DOHH2 (cell line): ENCODE measurements around the gene CCDC34.

Experiments
- H3F3A ChIP-seq: fragments of 200-600 bp; sonication (generic), shearing (Covaris generic); 2 replicates; pipeline ENCODE4 v1.6.0; 2016; ENCODE audit warnings: antibody characterized with exemption, mild to moderate bottlenecking; ENCODE audit not compliant: control insufficient read depth, insufficient read depth
- H3K27ac ChIP-seq: fragments of 200-600 bp; sonication (generic); 2 replicates; pipeline ENCODE4 v1.5.1; 2014; ENCODE audit warnings: low read depth, mild to moderate bottlenecking, low read length, moderate library complexity
- H3K27me3 ChIP-seq: fragments of 200-600 bp; sonication (generic); 2 replicates; pipeline ENCODE4 v1.6.1; 2014; ENCODE audit warnings: mild to moderate bottlenecking, low read length, mixed read lengths; ENCODE audit not compliant: control insufficient read depth
- H3K36me3 ChIP-seq: fragments of 200-600 bp; sonication (generic); 2 replicates; pipeline ENCODE4 v1.6.1; 2014; ENCODE audit warnings: mild to moderate bottlenecking, low read length, moderate library complexity, mixed read lengths; ENCODE audit not compliant: control insufficient read depth
- H3K4me1 ChIP-seq: fragments of 200-600 bp; sonication (generic); 2 replicates; pipeline ENCODE4 v1.6.1; 2014; ENCODE audit warnings: mild to moderate bottlenecking, low read length, mixed read lengths; ENCODE audit not compliant: control insufficient read depth
- H3K4me2 ChIP-seq: fragments of 200-600 bp; sonication (generic); 2 replicates; pipeline ENCODE4 v1.6.0; 2014; ENCODE audit warnings: mild to moderate bottlenecking, low read length, moderate library complexity
- H3K4me3 ChIP-seq: fragments of 200-600 bp; sonication (generic); 2 replicates; pipeline ENCODE4 v1.5.1; 2014; ENCODE audit warnings: mild to moderate bottlenecking, low read length, mixed read lengths
- H3K79me2 ChIP-seq: fragments of 200-600 bp; sonication (generic); 2 replicates; pipeline ENCODE4 v1.6.1; 2014; ENCODE audit warnings: mild to moderate bottlenecking, low read length, mixed read lengths; ENCODE audit not compliant: control insufficient read depth
- H3K9me2 ChIP-seq: fragments of 200-600 bp; sonication (generic); replicated peaks from 2 replicates; pipeline ENCODE4 v1.6.1; 2014; ENCODE audit warnings: mild to moderate bottlenecking, low read length, mixed read lengths; ENCODE audit not compliant: control insufficient read depth
- H3K9me3 ChIP-seq: fragments of 200-600 bp; sonication (generic); 2 replicates; pipeline ENCODE4 v1.6.1; 2014; ENCODE audit warnings: antibody characterized with exemption, low read length, mixed read lengths; ENCODE audit not compliant: control insufficient read depth, insufficient read depth
- H4K20me1 ChIP-seq: fragments of 200-600 bp; sonication (generic); 2 replicates; pipeline ENCODE4 v1.6.0; 2014; ENCODE audit warnings: low read depth, mild to moderate bottlenecking, antibody characterized with exemption, low read length, moderate library complexity; ENCODE audit not compliant: control insufficient read depth, insufficient read depth
- CTCF ChIP-seq: fragments of 200-600 bp; sonication (generic); IDR thresholded peaks from one replicate; pipeline ENCODE4 v1.5.1; 2014; ENCODE audit warnings: antibody characterized with exemption, mild to moderate bottlenecking, low read depth, low read length; ENCODE audit not compliant: poor library complexity, severe bottlenecking
- EZH2phosphoT487 ChIP-seq: fragments of 200-600 bp; sonication (generic); IDR thresholded peaks from 2 replicates; pipeline ENCODE4 v1.6.1; 2017; ENCODE audit warnings: borderline replicate concordance, mild to moderate bottlenecking, antibody characterized with exemption, low read length, moderate library complexity, mixed read lengths

Gene CCDC34

GRCh38 chr11:27313157-27313821 is 49.7 kb downstream of the CCDC34 start:
- H3K4me2 ChIP-seq: no peak overlapping the region
- H3K36me3 ChIP-seq: no peaks in the 10 kb centered on the region
- H4K20me1 ChIP-seq: no peaks in the 10 kb centered on the region
- no peaks in the 10 kb centered on the region for H3K4me1 ChIP-seq
- no peak overlapping the region for H3K4me3 ChIP-seq
- H3K79me2 ChIP-seq: no peaks in the 10 kb centered on the region
- no peaks in the 10 kb centered on the region for H3K9me2 ChIP-seq
- 0 out of 2 replicates have a peak, but pooled peaks cover 3% of the 10 kb centered on the region for H3K27me3 ChIP-seq
- H3K27ac ChIP-seq: no peak overlapping the region
- H3F3A ChIP-seq: no peaks in the 10 kb centered on the region
- TF ChIP-seq CTCF (no peak), EZH2phosphoT487 (no peak)
- H3K9me3 ChIP-seq: no peaks in the 10 kb centered on the region

- no peak for TF ChIP-seq EZH2phosphoT487
- TF ChIP-seq CTCF: no peak
- Histone ChIP-seq H3K27ac (no peak overlapping the region), H3K4me1 (no peaks in the 10 kb centered on the region), H3K36me3 (no peaks in the 10 kb centered on the region), H3K79me2 (no peaks in the 10 kb centered on the region), H3K4me2 (no peak overlapping the region), H3K9me3 (no peaks in the 10 kb centered on the region), H3K4me3 (no peak overlapping the region), H3F3A (no peaks in the 10 kb centered on the region), H3K9me2 (no peaks in the 10 kb centered on the region), H4K20me1 (no peaks in the 10 kb centered on the region), H3K27me3 (0 out of 2 replicates have a peak, but pooled peaks cover 3% of the 10 kb centered on the region)
Measured at GRCh38 chr11:27312110-27312509, 50.9 kb downstream of the CCDC34 start.

GRCh38 chr11:27310707-27311106 is 52.3 kb downstream of the CCDC34 start:
- no peaks in the 10 kb centered on the region for H4K20me1 ChIP-seq
- H3K9me2 ChIP-seq: no peaks in the 10 kb centered on the region
- H3K27ac ChIP-seq: no peak overlapping the region
- H3K27me3 ChIP-seq: 0 out of 2 replicates have a peak, but pooled peaks cover 3% of the 10 kb centered on the region
- no peak overlapping the region for H3K4me2 ChIP-seq
- peaks cover 3% of the 10 kb centered on the region; the same call in 1 of the 2 replicates for H3K9me3 ChIP-seq
- no peaks in the 10 kb centered on the region for H3K36me3 ChIP-seq
- H3K79me2 ChIP-seq: no peaks in the 10 kb centered on the region
- H3K4me3 ChIP-seq: no peak overlapping the region
- TF ChIP-seq EZH2phosphoT487 (no peak), CTCF (no peak)
- H3F3A ChIP-seq: no peaks in the 10 kb centered on the region
- no peaks in the 10 kb centered on the region for H3K4me1 ChIP-seq
